C4-2B (cell line): ENCODE results near the gene SH3BGR.

Source experiments
- H3K27ac ChIP-seq: fragments of 450-650 bp; 2 replicates; pipeline ENCODE4 v1.5.1; 2017
- ZFX ChIP-seq: fragments of 450-650 bp; IDR thresholded peaks from 2 replicates; pipeline ENCODE4 v1.6.1; 2017
- TF ChIP-seq, protein P1 (sequence below): fragments of 450-650 bp; conservative IDR thresholded peaks from 2 replicates; pipeline ENCODE4 v1.5.1; 2017; ENCODE audit warnings: mild to moderate bottlenecking

SH3BGR gene

DNA sequence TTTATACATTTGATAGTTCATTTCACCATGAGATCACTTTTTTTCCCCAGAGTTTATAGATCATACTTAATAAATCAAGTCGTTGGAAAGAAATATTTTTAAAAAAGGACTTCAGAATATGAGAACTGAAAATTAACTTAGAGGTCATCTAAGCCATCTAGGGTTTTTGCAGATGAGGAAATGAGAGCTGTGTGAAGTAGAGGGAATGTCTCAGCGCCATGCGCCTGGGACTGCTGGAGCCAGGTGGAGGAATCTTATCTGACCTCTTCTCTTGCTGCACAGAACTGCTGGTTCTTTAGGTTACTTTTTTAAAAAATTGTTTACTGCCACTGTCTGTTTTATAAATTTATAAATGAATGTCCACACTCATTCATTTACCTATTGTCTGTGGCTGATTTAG, 11.5 kb downstream of the SH3BGR start:
- no peak overlapping the region for H3K27ac ChIP-seq
- TF ChIP-seq, protein P1, sequence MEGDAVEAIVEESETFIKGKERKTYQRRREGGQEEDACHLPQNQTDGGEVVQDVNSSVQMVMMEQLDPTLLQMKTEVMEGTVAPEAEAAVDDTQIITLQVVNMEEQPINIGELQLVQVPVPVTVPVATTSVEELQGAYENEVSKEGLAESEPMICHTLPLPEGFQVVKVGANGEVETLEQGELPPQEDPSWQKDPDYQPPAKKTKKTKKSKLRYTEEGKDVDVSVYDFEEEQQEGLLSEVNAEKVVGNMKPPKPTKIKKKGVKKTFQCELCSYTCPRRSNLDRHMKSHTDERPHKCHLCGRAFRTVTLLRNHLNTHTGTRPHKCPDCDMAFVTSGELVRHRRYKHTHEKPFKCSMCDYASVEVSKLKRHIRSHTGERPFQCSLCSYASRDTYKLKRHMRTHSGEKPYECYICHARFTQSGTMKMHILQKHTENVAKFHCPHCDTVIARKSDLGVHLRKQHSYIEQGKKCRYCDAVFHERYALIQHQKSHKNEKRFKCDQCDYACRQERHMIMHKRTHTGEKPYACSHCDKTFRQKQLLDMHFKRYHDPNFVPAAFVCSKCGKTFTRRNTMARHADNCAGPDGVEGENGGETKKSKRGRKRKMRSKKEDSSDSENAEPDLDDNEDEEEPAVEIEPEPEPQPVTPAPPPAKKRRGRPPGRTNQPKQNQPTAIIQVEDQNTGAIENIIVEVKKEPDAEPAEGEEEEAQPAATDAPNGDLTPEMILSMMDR, result no peak
- no peak for TF ChIP-seq ZFX

DNA sequence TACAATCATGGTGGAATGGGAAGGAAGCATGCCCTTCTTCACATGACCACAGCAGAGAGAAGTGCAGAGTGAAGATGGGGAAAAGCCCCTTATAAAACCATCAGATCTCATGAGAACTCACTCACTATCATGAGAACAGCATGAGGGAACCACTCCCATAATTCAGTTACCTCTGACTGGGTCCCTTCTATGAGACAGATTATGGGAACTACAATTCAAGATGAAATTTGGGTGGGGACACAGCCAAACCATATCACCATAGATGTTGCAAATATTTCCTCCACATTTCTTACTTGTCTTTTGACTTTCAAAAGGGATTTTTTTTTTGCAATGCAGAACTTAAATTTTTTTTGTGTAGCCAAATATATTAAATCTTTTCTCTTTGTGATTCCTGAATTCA, 14.8 kb downstream of the SH3BGR start:
- no peak overlapping the region for H3K27ac ChIP-seq
- no peak for TF ChIP-seq ZFX
- TF ChIP-seq, protein P1, result no peak

DNA sequence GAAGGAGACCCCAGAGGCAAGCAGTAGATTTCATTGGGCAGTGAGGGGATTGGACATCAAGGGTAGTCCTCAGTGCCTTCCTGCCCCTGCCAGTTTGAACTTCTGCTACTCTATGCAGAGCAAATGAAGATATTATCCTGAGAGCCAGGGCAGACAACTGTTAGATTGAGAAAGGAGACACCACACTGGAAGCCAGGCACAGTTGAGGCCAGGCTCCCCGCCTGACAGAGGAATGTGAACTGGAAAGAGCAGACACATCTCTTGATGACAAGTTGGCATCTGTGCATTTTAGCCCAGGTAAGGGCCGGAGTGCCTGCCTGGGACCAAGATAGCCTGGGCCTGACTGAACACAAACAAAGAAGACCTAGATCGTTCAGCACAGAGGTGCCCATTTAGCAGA, 16.0 kb downstream of the SH3BGR start:
- TF ChIP-seq, protein P1, result no peak
- TF ChIP-seq ZFX, result no peak
- no peak overlapping the region for H3K27ac ChIP-seq

DNA sequence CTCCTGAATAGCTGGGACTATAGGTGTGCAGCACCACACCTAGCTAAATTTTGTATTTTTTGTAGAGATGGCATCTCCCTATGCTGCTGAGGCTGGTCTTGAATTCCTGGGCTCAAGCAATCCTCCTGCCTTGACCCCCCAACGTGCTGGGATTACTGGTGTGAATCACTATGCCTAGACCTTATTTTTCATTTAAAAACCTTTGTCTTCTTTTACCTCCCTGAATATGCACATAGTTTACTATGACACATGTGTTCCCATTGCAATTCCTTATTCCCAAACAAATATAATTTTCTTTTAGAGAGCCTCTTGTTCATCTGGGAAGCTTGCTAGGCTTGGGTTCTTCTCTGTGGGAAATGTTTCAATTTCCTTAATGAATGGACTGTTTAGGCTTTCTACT, 16.8 kb downstream of the SH3BGR start:
- no peak for TF ChIP-seq ZFX
- TF ChIP-seq, protein P1, result no peak
- H3K27ac ChIP-seq, result no peak overlapping the region

DNA sequence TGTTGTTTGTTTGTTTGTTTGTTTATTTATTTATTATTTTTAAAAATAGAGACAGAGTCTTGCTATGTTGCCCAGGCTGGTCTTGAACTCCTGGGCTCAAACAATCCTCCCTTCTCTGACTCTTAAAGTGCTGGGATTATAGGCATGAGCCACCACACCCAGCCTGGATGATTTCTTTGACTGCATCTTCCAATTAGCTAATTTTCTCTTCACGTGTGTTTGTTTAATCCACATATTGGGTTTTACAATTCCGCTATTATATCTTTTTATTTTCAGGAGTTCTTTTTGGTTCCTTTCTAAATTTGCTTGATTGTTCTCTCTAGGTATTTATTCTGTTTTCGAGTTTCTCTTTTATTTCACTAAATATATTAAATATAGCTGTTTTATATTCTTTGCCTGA, 19.8 kb downstream of the SH3BGR start:
- H3K27ac ChIP-seq, result no peak overlapping the region
- no peak for TF ChIP-seq ZFX
- TF ChIP-seq, protein P1, result no peak

DNA sequence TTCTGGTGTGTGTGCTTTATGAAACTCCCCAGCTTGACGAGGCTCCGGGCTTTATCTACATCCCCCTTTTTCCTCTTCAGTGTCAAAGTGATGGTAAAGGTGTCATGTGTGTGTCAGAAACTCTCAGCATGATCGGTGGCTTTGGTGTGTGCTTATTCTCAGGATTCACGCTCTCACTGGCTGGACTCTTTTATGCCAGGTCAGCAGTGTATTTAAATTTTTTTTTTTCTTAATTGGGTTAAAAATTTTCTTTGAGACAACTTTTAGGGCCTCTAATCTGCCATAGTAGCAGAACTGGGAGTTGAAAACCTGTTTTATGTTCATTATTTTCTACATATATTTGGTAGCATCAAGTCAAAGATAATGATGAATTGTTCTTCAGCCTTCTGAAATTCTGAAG, 21.0 kb downstream of the SH3BGR start:
- TF ChIP-seq, protein P1, result no peak
- no peak for TF ChIP-seq ZFX
- H3K27ac ChIP-seq, result no peak overlapping the region

DNA sequence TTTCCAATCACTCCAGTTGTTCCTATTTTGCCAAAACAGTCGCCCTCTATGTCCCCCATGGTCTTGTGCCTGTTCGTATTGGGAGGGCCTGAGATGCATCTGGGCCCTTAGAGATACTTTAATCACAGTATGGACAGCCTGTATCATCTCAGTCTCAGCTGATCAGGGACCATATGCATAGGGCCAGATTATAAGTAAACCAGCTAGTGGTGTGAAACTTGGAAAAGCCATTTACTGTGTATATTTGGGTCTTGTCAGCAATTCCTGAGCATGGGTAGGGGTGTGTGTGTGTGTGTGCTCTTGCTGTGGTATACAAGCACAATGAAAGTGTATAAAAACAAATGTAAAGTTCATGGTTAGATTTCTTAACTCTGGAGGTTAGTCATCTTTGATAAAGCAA, 22.8 kb downstream of the SH3BGR start:
- H3K27ac ChIP-seq, result no peak overlapping the region
- TF ChIP-seq, protein P1, result no peak
- TF ChIP-seq ZFX, result no peak
